Heart right ventricle (tissue), 16 donors: Measurements from ENCODE around the gene TSHZ1. TPM values are rescaled to one million over a fixed set of nuclear protein-coding genes. Genes with fewer than 3 reads are reported as not detected.

Experiments used
- ATAC-seq, 8 donors: fragments of 200-7000 bp; cut with Tn5 transposase; one replicate each; pipeline ENCODE4 v1.9.1; 2020; ENCODE audit warnings: mild to moderate bottlenecking in 8 of 8, moderate library complexity in 8 of 8, moderate number of reproducible peaks in 1 of 8
- DNase-seq, 2 donors: peaks; one replicate each; pipeline ENCODE4 v3.0.0-alpha.2; 2020
- H3K27ac ChIP-seq, 10 donors: fragments of 200-600 bp; sonication (generic) in 2 of 10; one replicate each; pipeline versions ENCODE4 v1.5.0 to v1.8.0; 2020 to 2022; ENCODE audit warnings: mild to moderate bottlenecking in 3 of 10
- H3K27me3 ChIP-seq, 7 donors: fragments of 200-600 bp; one replicate each; pipeline ENCODE4 v1.8.0; 2021 to 2022; ENCODE audit warnings: mild to moderate bottlenecking in 2 of 7
- H3K36me3 ChIP-seq, 9 donors: fragments of 200-600 bp; sonication (generic) in 1 of 9; one replicate each; pipeline versions ENCODE4 v1.5.0 to v1.8.0; 2020 to 2022; ENCODE audit warnings: mild to moderate bottlenecking in 2 of 9
- H3K4me1 ChIP-seq, 9 donors: fragments of 200-600 bp; sonication (generic) in 1 of 9; one replicate each; pipeline versions ENCODE4 v1.5.0 to v1.8.0; 2020 to 2022; ENCODE audit warnings: mild to moderate bottlenecking in 4 of 9
- H3K4me3 ChIP-seq, 10 donors: fragments of 200-600 bp; sonication (generic) in 2 of 10; one replicate each; pipeline versions ENCODE4 v1.5.0 to v1.8.0; 2020 to 2022; ENCODE audit warnings: mild to moderate bottlenecking in 7 of 10, moderate library complexity in 2 of 10
- H3K9me3 ChIP-seq, 11 donors: fragments of 200-600 bp in 10 of 11; sonication (generic) in 2 of 11; one replicate each; pipeline versions ENCODE4 v1.5.0 to v1.8.0; 2013 to 2022; ENCODE audit warnings: mild to moderate bottlenecking in 2 of 11, control low read depth in 1 of 11, moderate library complexity in 1 of 11
- CTCF ChIP-seq, 9 donors: fragments of 200-600 bp; sonication (generic) in 2 of 9; IDR thresholded peaks; one replicate each; pipeline versions ENCODE4 v1.5.0 to v1.8.0; 2021 to 2022; ENCODE audit warnings: antibody characterized with exemption in 9 of 9, mild to moderate bottlenecking in 5 of 9, moderate library complexity in 1 of 9
- WGBS, 2 donors: extraction: QIAGEN DNeasy Blood & Tissue Kit; methylation state at CpG; one replicate each; pipeline ENCODE4 v1.1.7; 2013; ENCODE audit warnings: inconsistent platforms in 1 of 2; 5-methylcytosine and 5-hydroxymethylcytosine counted together
- intact Hi-C, 10 donors: fragments of 100-400 bp; cut with DNase I; formaldehyde crosslinking; loops; one replicate each; pipeline versions ENCODE4 v1.11.1 to v1.14.2; 2022
- polyA plus RNA-seq, 2 donors: library from polyadenylated mRNA; stranded (reverse); fragments of 200-250 nt; gene quantifications; one replicate each; pipeline ENCODE4 v1.2.3, GENCODE V29; 2013
- total RNA-seq, 10 donors: library from RNA; stranded (reverse); fragmentation: NEBNext Ultra II Directional in 3 of 10; extraction: Animal tissue kit (Norgen Biotek cat#: 25700) in 3 of 10; gene quantifications; one replicate each; pipeline versions ENCODE4 v1.2.1 to v1.2.4, GENCODE V29; 2021 to 2023
- donor health status: Arrhythmogenic right ventricular cardiomyopathy.
- donor health status: ischemic (EF 13 %, LVEDD 7.1; RV severe dilation, severe dysfunction).
- donor health status: healthy with polysubstance abuse.
- donor health status: DM: no; HTN: yes; CAD: no.
- donor health status: DM: no; HTN: no; CAD: no.
- donor health status: ischemic (EF 25% LVEDD 6.9; RV normal size, moderate dysfunction).
- donor health status: ischemic (EF 25% LVEDD 5.7; RV mildly dilated, moderate dysfunction).
- donor health status: healthy.
- donor health status: DM: yes; HTN: yes; CAD: no.
- donor health status: Ischemic cardiomyopathy.
- donor health status: ischemic (EF 35%, LVEDD 5.7; RV mildly dilated, moderate dysfunction).
- donor health status: nonischemic (EF 11% LVEDD 7.7; RV severe dilation, severe dysfunction).
- donor health status: DM: yes; HTN: yes; CAD: no.
- donor health status: PGD.
- donor health status: ischemic (EF 29% LVEDD 5.4; RV normal size, mild dysfunction).
- donor health status: nonischemic (EF 23%, LVEDD 6.1; RV moderate dilation, normal function).

The TSHZ1 gene
- total and polyA plus RNA-seq, 12 donors = 4.8 to 22.9 (median 17.6) TPM

GRCh38 chr18:75222407-75222806 lies 11.8 kb downstream of the TSHZ1 start:
- intact Hi-C loops = no loop called here
- TF ChIP-seq CTCF (IDR thresholded peaks at IDR 0.05) = no peak
- H3K27me3 ChIP-seq = no peaks in the 10 kb centered on the region
- no peaks in the 10 kb centered on the region for H3K36me3 ChIP-seq
- peaks cover 12 to 84% (median 71%) of the 10 kb centered on the region in 9 donors for H3K4me1 ChIP-seq
- H3K27ac ChIP-seq = peak overlapping the region in 3 of 10 donors; percentile 10 to 33 (median 23)
- no peaks in the 10 kb centered on the region for H3K9me3 ChIP-seq
- WGBS, 2 donors = 73 to 88% methylated on average over 10 of the region's 10 CpGs
- no peak overlapping the region for H3K4me3 ChIP-seq
- no peak for ATAC-seq
- no peak for DNase-seq

GRCh38 chr18:75223687-75224347 lies 13.2 kb downstream of the TSHZ1 start:
- DNase-seq = no peak
- intact Hi-C loops = no loop called here
- no peaks in the 10 kb centered on the region for H3K36me3 ChIP-seq
- H3K4me1 ChIP-seq = peaks cover 9 to 84% (median 71%) of the 10 kb centered on the region in 9 donors
- 85% methylated on average over 9 of the region's 9 CpGs for WGBS, 2 donors
- TF ChIP-seq CTCF (IDR thresholded peaks at IDR 0.05) = no peak
- ATAC-seq = no peak
- no peaks in the 10 kb centered on the region for H3K27me3 ChIP-seq
- H3K4me3 ChIP-seq = no peak overlapping the region
- H3K9me3 ChIP-seq = no peaks in the 10 kb centered on the region
- peak overlapping the region in 1 of 10 donors; percentile 9 for H3K27ac ChIP-seq

- TF ChIP-seq CTCF (IDR thresholded peaks at IDR 0.05) = no peak
- ATAC-seq (peak in 6 of 8 donors; percentile 3 to 52 (median 16)), DNase-seq (no peak)
- H3K36me3 ChIP-seq = no peaks in the 10 kb centered on the region
- intact Hi-C loops = no loop called here
- H3K9me3 ChIP-seq = no peaks in the 10 kb centered on the region
- no peaks in the 10 kb centered on the region for H3K27me3 ChIP-seq
- H3K4me3 ChIP-seq = peak overlapping the region in 8 of 10 donors; percentile 6 to 40 (median 34)
- peak overlapping the region in 9 of 10 donors; percentile 15 to 70 (median 41) for H3K27ac ChIP-seq
- H3K4me1 ChIP-seq = peaks cover 9 to 84% (median 71%) of the 10 kb centered on the region in 9 donors
- WGBS, 2 donors = 26 to 29% methylated on average over 11 of the region's 11 CpGs
Observed at GRCh38 chr18:75226286-75226955, 15.8 kb downstream of the TSHZ1 start.

- H3K36me3 ChIP-seq = no peaks in the 10 kb centered on the region
- H3K4me3 ChIP-seq = peak overlapping the region in 8 of 10 donors; percentile 6 to 40 (median 34)
- no peak for TF ChIP-seq CTCF (IDR thresholded peaks at IDR 0.05)
- peaks cover 9 to 84% (median 71%) of the 10 kb centered on the region in 9 donors for H3K4me1 ChIP-seq
- no peaks in the 10 kb centered on the region for H3K9me3 ChIP-seq
- H3K27me3 ChIP-seq = no peaks in the 10 kb centered on the region
- intact Hi-C loops = no loop called here
- DNase-seq (no peak), ATAC-seq (peak in 4 of 8 donors; percentile 5 to 7 (median 6))
- H3K27ac ChIP-seq = peak overlapping the region in 9 of 10 donors; percentile 15 to 70 (median 41)
- WGBS, 2 donors = 17 to 25% methylated on average over 5 of the region's 5 CpGs
Observed at GRCh38 chr18:75226956-75227316, 16.3 kb downstream of the TSHZ1 start.
